GM21390 (cell line): ENCODE data around the gene WDR27.
"Not testable (repeated sequence)": the region's sequence is repeated elsewhere in the genome, so short reads cannot be mapped to it uniquely, and the experiment has no call there.

Experiments used
- ATAC-seq: cut with Tn5 transposase; IDR thresholded peaks from one replicate; pipeline ENCODE4 v1.9.1; 2021; ENCODE audit not compliant: unreplicated experiment

The WDR27 gene

GRCh38 chr6:169664227-169664626 is 37.6 kb downstream of the WDR27 start:
- ATAC-seq = no peak

GRCh38 chr6:169663468-169663867 is 38.4 kb downstream of the WDR27 start:
- no peak for ATAC-seq

- ATAC-seq = no peak
Measured at GRCh38 chr6:169661391-169661756, 40.5 kb downstream of the WDR27 start.

- ATAC-seq = no peak
Measured at GRCh38 chr6:169660751-169661390, 41.0 kb downstream of the WDR27 start.

- no peak for ATAC-seq
Measured at GRCh38 chr6:169659820-169660610, 41.8 kb downstream of the WDR27 start.

GRCh38 chr6:169657284-169657610 is 44.6 kb downstream of the WDR27 start:
- ATAC-seq = no peak

GRCh38 chr6:169656546-169657283 is 45.1 kb downstream of the WDR27 start:
- no peak for ATAC-seq

GRCh38 chr6:169654598-169655391 is 47.0 kb downstream of the WDR27 start:
- ATAC-seq = no peak

GRCh38 chr6:169653691-169654090 is 48.1 kb downstream of the WDR27 start:
- no peak for ATAC-seq

GRCh38 chr6:169652896-169653295 is 48.9 kb downstream of the WDR27 start:
- ATAC-seq = no peak

- ATAC-seq = no peak
Measured at GRCh38 chr6:169651498-169651897, 50.3 kb downstream of the WDR27 start.

- no peak for ATAC-seq
Measured at GRCh38 chr6:169650959-169651292, 50.9 kb downstream of the WDR27 start.

GRCh38 chr6:169650241-169650958 is 51.4 kb downstream of the WDR27 start:
- no peak for ATAC-seq

GRCh38 chr6:169648617-169649016 is 53.2 kb downstream of the WDR27 start:
- no peak for ATAC-seq

- ATAC-seq = no peak
Measured at GRCh38 chr6:169648092-169648491, 53.7 kb downstream of the WDR27 start.

GRCh38 chr6:169647637-169648036 is 54.2 kb downstream of the WDR27 start:
- no peak for ATAC-seq

GRCh38 chr6:169646906-169647567 is 54.8 kb downstream of the WDR27 start:
- no peak for ATAC-seq

- ATAC-seq = not testable (repeated sequence)
Measured at GRCh38 chr6:169645459-169645858, 56.4 kb downstream of the WDR27 start.

- ATAC-seq = no peak
Measured at GRCh38 chr6:169643521-169643920, 58.3 kb downstream of the WDR27 start.

- no peak for ATAC-seq
Measured at GRCh38 chr6:169642455-169642854, 59.4 kb downstream of the WDR27 start.
